HepG2 (cell line): Measurements from ENCODE around the gene PIWIL4. TPM values are rescaled to one million over a fixed set of nuclear protein-coding genes. Genes with fewer than 3 reads are reported as not detected.

Experiments
- ATAC-seq: fragments of 200-7000 bp; cut with Tn5 transposase; 3 replicates; pipeline ENCODE4 v1.9.1; 2020; ENCODE audit warnings: mild to moderate bottlenecking, moderate library complexity
- BruUV-seq: library from RNA; stranded (reverse); fragments of 400-500 nt; replicated peaks from 2 replicates; lab custom pipeline; 2021; lab: Mats Ljungman, UMichigan
- CTCF ChIA-PET: fragments of 300-600 bp; formaldehyde crosslinking; extraction: SDS; loops from one replicate; lab custom pipeline; 2021; ENCODE audit warnings: low total read pairs, inconsistent platforms, low intra/inter-chr PET ratio; lab: Yijun Ruan, JAX
- POLR2A ChIA-PET: fragments of 350-600 bp; sonication (Branson Sonifier 250); formaldehyde crosslinking; loops from one replicate; lab custom pipeline; 2020; ENCODE audit warnings: antibody characterized with exemption, inconsistent platforms; lab: Yijun Ruan, JAX
- DNase-seq: peaks from one replicate; pipeline ENCODE4 v3.0.0-alpha.2; 2015; ENCODE audit warnings: low spot score
- FAIRE-seq: peaks from 3 replicates; lab custom pipeline; 2011; peaks lifted over from hg19 to GRCh38; lab: Jason Lieb, UNC
- H2AFZ ChIP-seq: one replicate; pipeline ENCODE4 v1.6.1; 2011; ENCODE audit warnings: low read length, inconsistent platforms
- H3K27ac ChIP-seq: fragments of 300-600 bp; 3 replicates; pipeline ENCODE4 v1.8.0; 2011; ENCODE audit warnings: mixed run types, mild to moderate bottlenecking, mixed read lengths, low read length, inconsistent platforms; ENCODE audit not compliant: insufficient read depth; ENCODE audit errors: extremely low read length
- H3K27me3 ChIP-seq, 2 experiments: fragments of 200-600 bp in 1 of 2; 2 replicates in 1 of 2; 3 replicates in 1 of 2; pipeline versions ENCODE4 v1.6.0 to v1.8.0; 2011; ENCODE audit warnings: low read length in 2 of 2, mild to moderate bottlenecking in 2 of 2, moderate library complexity in 2 of 2, inconsistent platforms in 1 of 2; ENCODE audit not compliant: insufficient read depth in 2 of 2, control insufficient read depth in 1 of 2
- H3K36me3 ChIP-seq, 2 experiments: fragments of 200-600 bp in 1 of 2; replicated peaks in 1 of 2; 2 replicates in 1 of 2; 3 replicates in 1 of 2; pipeline versions ENCODE4 v1.5.1 to v1.8.0; 2011; ENCODE audit warnings: low read length in 2 of 2, inconsistent platforms in 1 of 2; ENCODE audit not compliant: insufficient read depth in 2 of 2, control insufficient read depth in 1 of 2
- H3K4me1 ChIP-seq: 2 replicates; pipeline ENCODE4 v1.5.1; 2012; ENCODE audit warnings: low read length, inconsistent platforms; ENCODE audit not compliant: insufficient read depth
- H3K4me2 ChIP-seq: 2 replicates; pipeline ENCODE4 v1.6.0; 2011; ENCODE audit warnings: low read depth, low read length, inconsistent platforms
- H3K4me3 ChIP-seq, 3 experiments: fragments of 200-600 bp in 1 of 3; sonication (generic), shearing (Covaris generic) in 1 of 3; replicated peaks in 1 of 3; 2 replicates each; pipeline ENCODE4 v1.5.1; 2011 to 2016; ENCODE audit warnings: low read length in 3 of 3, inconsistent platforms in 2 of 3, low read depth in 2 of 3, mild to moderate bottlenecking in 2 of 3, control low read depth in 1 of 3, mixed read lengths in 1 of 3; ENCODE audit not compliant: insufficient read depth in 1 of 3
- H3K79me2 ChIP-seq: one replicate; pipeline ENCODE4 v1.6.1; 2011; ENCODE audit warnings: low read length, inconsistent platforms; ENCODE audit not compliant: insufficient read depth
- H3K9ac ChIP-seq: 2 replicates; pipeline ENCODE4 v1.6.0; 2011; ENCODE audit warnings: mild to moderate bottlenecking, low read depth, low read length, inconsistent platforms; ENCODE audit not compliant: insufficient read depth
- H3K9me3 ChIP-seq: 2 replicates; pipeline ENCODE4 v1.5.1; 2012; ENCODE audit warnings: mild to moderate bottlenecking, low read length
- H4K20me1 ChIP-seq: 2 replicates; pipeline ENCODE4 v1.6.0; 2011; ENCODE audit warnings: inconsistent platforms, mild to moderate bottlenecking, low read length, moderate library complexity; ENCODE audit not compliant: insufficient read depth
- CHD2 ChIP-seq: IDR thresholded peaks from 2 replicates; pipeline ENCODE4 v1.6.1; 2011; ENCODE audit warnings: low read depth, low read length, improper control_type of control experiment
- E2F2 ChIP-seq: sonication (generic); formaldehyde crosslinking; IDR thresholded peaks from 2 replicates; pipeline ENCODE4 v1.4.0; 2020; ENCODE audit warnings: missing genetic modification reagents, borderline replicate concordance
- FOXP1 ChIP-seq, 2 experiments: fragments of 450-650 bp in 1 of 2; IDR thresholded peaks; 2 replicates each; pipeline ENCODE4 v1.6.1; 2017 to 2018; ENCODE audit warnings: antibody characterized with exemption in 1 of 2
- JUNB ChIP-seq: sonication (generic); formaldehyde crosslinking; IDR thresholded peaks from 2 replicates; pipeline ENCODE4 v1.8.0; 2022; ENCODE audit warnings: missing genetic modification reagents, mild to moderate bottlenecking, borderline replicate concordance
- NFIB ChIP-seq: sonication (generic); formaldehyde crosslinking; IDR thresholded peaks from 2 replicates; pipeline ENCODE4 v1.9.0; 2021; ENCODE audit warnings: missing genetic modification reagents, mild to moderate bottlenecking, borderline replicate concordance
- RFX3 ChIP-seq: IDR thresholded peaks from 2 replicates; pipeline ENCODE4 v1.6.1; 2016; ENCODE audit warnings: missing biosample characterization, missing genetic modification reagents
- SYNCRIP ChIP-seq: fragments of 200-400 bp; formaldehyde crosslinking; IDR thresholded peaks from 2 replicates; pipeline ENCODE4 v1.6.1; 2018; ENCODE audit warnings: mild to moderate bottlenecking, low read depth, low read length; ENCODE audit not compliant: insufficient read depth
- TEAD3 ChIP-seq: optimal IDR thresholded peaks from 2 replicates; pipeline ENCODE3; 2016; ENCODE audit warnings: borderline replicate concordance
- ZBTB20 ChIP-seq: sonication (generic); formaldehyde crosslinking; IDR thresholded peaks from 2 replicates; pipeline ENCODE4 v1.8.1; 2023; ENCODE audit warnings: missing genetic modification reagents, low read depth, mild to moderate bottlenecking, borderline replicate concordance
- ZFAT ChIP-seq: sonication (generic); formaldehyde crosslinking; conservative IDR thresholded peaks from 2 replicates; pipeline ENCODE4 v1.8.1; 2023; ENCODE audit warnings: missing genetic modification reagents, inconsistent platforms
- ZNF460 ChIP-seq: sonication (generic); formaldehyde crosslinking; IDR thresholded peaks from 2 replicates; pipeline ENCODE4 v1.5.1; 2020; ENCODE audit warnings: missing genetic modification reagents, mild to moderate bottlenecking, borderline replicate concordance
- ZNF558 ChIP-seq: sonication (generic); formaldehyde crosslinking; IDR thresholded peaks from 2 replicates; pipeline ENCODE4 v1.9.0; 2022; ENCODE audit warnings: mild to moderate bottlenecking, missing genetic modification reagents, borderline replicate concordance
- ZNF670 ChIP-seq: sonication (generic); formaldehyde crosslinking; IDR thresholded peaks from 2 replicates; pipeline ENCODE4 v1.8.0; 2022; ENCODE audit warnings: mild to moderate bottlenecking, missing genetic modification reagents, borderline replicate concordance
- ZNF766 ChIP-seq: sonication (generic); formaldehyde crosslinking; IDR thresholded peaks from 2 replicates; pipeline ENCODE4 v1.5.0; 2020; ENCODE audit warnings: missing genetic modification reagents, borderline replicate concordance
- ZNF784 ChIP-seq: sonication (generic); formaldehyde crosslinking; IDR thresholded peaks from 2 replicates; pipeline ENCODE4 v1.5.1; 2020; ENCODE audit warnings: missing genetic modification reagents, mild to moderate bottlenecking, borderline replicate concordance
- ZSCAN5A ChIP-seq: sonication (generic); formaldehyde crosslinking; IDR thresholded peaks from 2 replicates; pipeline ENCODE4 v1.8.0; 2022; ENCODE audit warnings: mild to moderate bottlenecking, missing genetic modification reagents, borderline replicate concordance
- WGBS: methylation state at CpG from one replicate; pipeline ENCODE4 v1.1.6; 2017; ENCODE audit warnings: low lambda C conversion rate; 5-methylcytosine and 5-hydroxymethylcytosine counted together
- in situ Hi-C: cut with HindIII; loops from 2 replicates; pipeline ENCODE4 v1.10.0; 2017; ENCODE audit warnings: low pct_unique_long_range_greater_than_20kb; ENCODE audit not compliant: extremely low pct_ligation_motif_present
- intact Hi-C: fragments of 100-400 bp; cut with micrococcal nuclease; formaldehyde crosslinking; loops from one replicate; pipeline ENCODE4 v1.10.0; 2022; ENCODE audit not compliant: unreplicated experiment
- polyA plus RNA-seq, 8 experiments: library from polyadenylated mRNA; depleted of rRNA in 3 of 8; stranded (reverse) in 7 of 8; unstranded in 1 of 8; fragments of >200 nt; fragmentation: Illumina TruSeq in 4 of 8; extraction: Trizol in 4 of 8; gene quantifications; 2 replicates each; pipeline versions ENCODE4 v1.2.1 to v1.2.3, GENCODE V29; 2011 to 2016; ENCODE audit warnings: low read depth in 4 of 8, missing spikeins in 1 of 8, mixed read lengths in 1 of 8; ENCODE audit not compliant: insufficient read depth in 1 of 8
- total RNA-seq, 5 experiments: library from RNA; depleted of rRNA; stranded (reverse); fragments of >200 nt; fragmentation: Illumina TruSeq; extraction: Trizol; gene quantifications; 2 replicates each; pipeline ENCODE4 v1.2.3, GENCODE V29; 2016; ENCODE audit warnings: low read depth in 1 of 5

Gene PIWIL4
- total and polyA plus RNA-seq, 2 of the 13 experiments (the other 11 are each of a cell fraction or from before 2014, with no cell fraction given) = 0.08 TPM; not detected in 1

- no TSS peak for BruUV-seq
- 1% methylated on average over 3 of the region's 3 CpGs for WGBS
- Histone ChIP-seq H3K9me3 (no peaks in the 10 kb centered on the region), H3K27ac (no peak overlapping the region), H3K4me2 (no peak overlapping the region), H2AFZ (no peak overlapping the region), H3K79me2 (no peaks in the 10 kb centered on the region), H4K20me1 (no peaks in the 10 kb centered on the region), H3K4me3 (no peak overlapping the region), H3K36me3 (no peaks in the 10 kb centered on the region), H3K9ac (no peak overlapping the region), H3K4me1 (peaks cover 8% of the 10 kb centered on the region), H3K27me3 (no peaks in the 10 kb centered on the region; a peak in 1 of 5 replicates)
- intact Hi-C loops (loop anchor here (10.0 kb wide), 1 partner anchor 680 kb away; no protein-coding TSS in a partner anchor), in situ Hi-C loops (loop anchor here (25.0 kb wide), 1 partner anchor 533 kb away; no protein-coding TSS in a partner anchor)
- no peak for ATAC-seq
- DNase-seq = no peak
- ChIA-PET CTCF (no interaction called here), POLR2A (no interaction called here)
- TF ChIP-seq ZNF784 (no peak), JUNB (no peak), NFIB (CRISPR knock-in tag) (no peak), ZBTB20 (CRISPR knock-in tag) (no peak), ZNF460 (CRISPR knock-in tag) (no peak), ZNF766 (CRISPR knock-in tag) (no peak)
- no peak for FAIRE-seq
Observed at GRCh38 chr11:94604482-94604881, 37.3 kb downstream of the PIWIL4 start.

- 9% methylated on average over 1 of the region's 1 CpG for WGBS
- CTCF ChIA-PET = no interaction called here
- no peak for TF ChIP-seq TEAD3 (CRISPR knock-in tag)
- TF ChIP-seq CHD2 = no peak
- no peak for TF ChIP-seq SYNCRIP
- no peak for TF ChIP-seq ZNF558 (CRISPR knock-in tag)
- TF ChIP-seq ZNF766 (CRISPR knock-in tag) = no peak
- no peak for TF ChIP-seq E2F2 (CRISPR knock-in tag)
- TF ChIP-seq FOXP1 (IDR thresholded peaks at IDR 0.05) = no peak
- TF ChIP-seq FOXP1 (CRISPR knock-in tag; IDR thresholded peaks at IDR 0.05) = no peak
- TF ChIP-seq ZSCAN5A (CRISPR knock-in tag) = no peak
- TF ChIP-seq ZFAT (CRISPR knock-in tag) = no peak
- no peak for TF ChIP-seq RFX3 (CRISPR knock-in tag)
- TF ChIP-seq ZNF670 (CRISPR knock-in tag) = no peak
Observed at GRCh38 chr11:94613120-94613519, 46.0 kb downstream of the PIWIL4 start.

More at GRCh38 chr11:94613120-94613519, 46.0 kb downstream of the PIWIL4 start:
- ATAC-seq = no peak
- no peaks in the 10 kb centered on the region for H3K4me1 ChIP-seq
- FAIRE-seq = no peak
- POLR2A ChIA-PET = no interaction called here
- H3K4me2 ChIP-seq = no peak overlapping the region
- H2AFZ ChIP-seq = no peak overlapping the region
- no peak overlapping the region for H3K27ac ChIP-seq
- no peaks in the 10 kb centered on the region for H3K79me2 ChIP-seq
- BruUV-seq = no TSS peak
- no peaks in the 10 kb centered on the region for H4K20me1 ChIP-seq
- peaks cover 11% of the 10 kb centered on the region for H3K9me3 ChIP-seq
- in situ Hi-C loops (loop anchor here (25.0 kb wide), 1 partner anchor 524 kb away; no protein-coding TSS in a partner anchor), intact Hi-C loops (no loop called here)
- no peaks in the 10 kb centered on the region; a peak in 1 of 5 replicates for H3K27me3 ChIP-seq
- DNase-seq = no peak
- no peaks in the 10 kb centered on the region for H3K36me3 ChIP-seq
- no peak overlapping the region for H3K4me3 ChIP-seq
- H3K9ac ChIP-seq = no peak overlapping the region
